ENCODE results near the gene SLC35F4.
"Not testable (repeated sequence)": the region's sequence is repeated elsewhere in the genome, so short reads cannot be mapped to it uniquely, and the experiment has no call there.

The SLC35F4 gene

DNA sequence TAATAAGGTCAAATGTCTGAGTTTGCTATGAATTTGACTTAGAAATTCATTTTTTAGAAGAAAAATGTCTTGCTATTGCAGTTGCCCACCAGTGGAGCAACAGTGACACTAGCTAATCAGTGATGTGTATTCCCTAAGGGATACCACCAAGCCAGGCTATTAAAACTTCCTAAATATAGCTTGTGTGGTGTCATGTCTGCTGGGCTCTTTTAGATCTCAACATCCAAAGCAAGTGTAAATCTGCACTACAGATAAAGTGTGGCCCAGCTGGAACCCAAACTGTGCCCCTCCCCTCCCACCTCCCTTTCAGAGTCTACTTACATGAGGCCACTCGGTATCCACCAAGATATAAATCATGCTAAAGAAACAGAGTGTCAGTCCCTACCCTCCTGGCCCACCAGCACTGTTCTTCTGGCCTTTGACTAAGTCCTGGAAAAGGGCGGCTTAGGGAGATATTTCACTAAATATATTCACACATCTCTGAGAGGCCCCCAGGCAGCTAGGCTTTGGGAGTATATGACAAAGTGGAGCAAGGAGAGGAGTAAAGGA is 53.8 kb downstream of the SLC35F4 start:
- no peak for DNase-seq (ENCODE audit: low read depth in 4 of 4, low spot score in 1 of 4)

- no peak for DNase-seq (ENCODE audit: low read depth in 4 of 4, low spot score in 1 of 4)
These were observed 56.1 kb downstream of the SLC35F4 start for GRCh38 chr14:57809808-57810207.

GRCh38 chr14:57797160-57797559 is 68.7 kb downstream of the SLC35F4 start:
- no peak for DNase-seq (ENCODE audit: low read depth in 4 of 4, low spot score in 1 of 4)

DNA sequence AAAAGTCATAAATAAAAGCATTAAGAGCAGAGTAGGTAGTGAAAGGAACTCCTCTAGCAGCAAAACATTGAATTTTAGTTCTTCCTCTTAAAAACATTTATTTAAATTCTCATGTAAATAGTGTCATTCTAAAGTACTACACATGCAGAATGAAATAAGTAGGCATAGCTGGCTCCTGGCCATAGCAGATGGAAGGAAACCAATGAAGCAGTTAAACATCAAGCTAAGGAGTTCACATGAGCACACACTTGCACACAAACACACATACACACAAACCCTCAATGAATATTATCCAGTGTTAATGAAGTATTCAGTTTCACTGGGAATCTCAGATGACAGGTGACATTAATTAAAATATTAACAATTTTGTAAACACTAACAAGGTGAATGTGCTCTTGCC is 69.3 kb downstream of the SLC35F4 start:
- DNase-seq (ENCODE audit: low read depth in 4 of 4, low spot score in 1 of 4), result no peak

- DNase-seq (ENCODE audit: low read depth in 4 of 4, low spot score in 1 of 4), result no peak
These were observed 80.8 kb downstream of the SLC35F4 start for GRCh38 chr14:57785058-57785457.

DNA sequence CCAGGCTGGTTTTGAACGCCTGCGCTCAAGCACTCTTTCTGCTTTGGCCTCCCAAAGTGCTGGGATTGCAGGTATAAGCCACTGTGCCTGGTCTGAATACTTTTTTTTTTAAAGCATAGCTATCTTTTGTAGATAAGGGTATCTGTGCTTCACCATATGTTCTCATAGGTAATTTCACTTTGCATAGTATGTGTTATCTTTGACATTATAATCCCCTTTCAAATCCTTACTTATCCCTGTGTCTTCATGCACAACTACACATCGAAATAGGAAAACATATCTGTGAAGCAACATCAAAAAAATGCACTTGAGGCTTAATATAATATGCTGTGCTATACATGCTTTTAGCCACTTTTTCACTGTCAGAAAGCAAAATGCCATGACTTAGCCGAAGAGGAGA is 94.1 kb downstream of the SLC35F4 start:
- no peak for DNase-seq (ENCODE audit: low read depth in 4 of 4, low spot score in 1 of 4)

DNA sequence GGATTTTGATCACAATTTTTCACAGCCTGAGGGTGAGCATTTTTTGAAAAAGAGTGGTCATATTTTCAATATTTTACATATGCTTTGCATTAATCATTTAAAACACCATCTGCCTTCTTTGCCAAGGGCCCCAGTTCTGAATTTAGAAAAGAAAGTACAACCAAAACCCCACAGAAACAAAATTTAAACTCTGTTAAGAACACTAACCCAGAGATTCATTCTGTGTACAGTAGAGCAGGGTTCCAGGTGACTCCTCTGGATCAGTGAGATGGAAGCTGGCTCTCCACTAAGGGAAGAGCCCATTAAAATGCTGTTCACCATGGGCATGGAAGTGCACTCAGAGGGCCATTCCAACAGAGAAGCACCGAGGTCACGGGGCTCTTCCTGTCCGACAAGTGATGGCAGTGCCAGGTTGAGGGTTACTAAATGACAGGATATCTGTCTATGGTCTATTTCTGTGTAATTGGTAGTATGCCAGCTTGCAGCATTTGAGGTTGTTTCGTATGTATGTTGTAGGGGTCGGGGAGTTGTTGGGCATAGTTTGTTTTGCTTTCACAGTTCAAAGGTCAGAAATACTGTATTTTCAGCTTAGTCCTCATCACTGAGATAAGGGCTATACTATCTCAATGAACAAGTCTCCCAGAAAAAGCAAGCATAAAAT is 95.9 kb downstream of the SLC35F4 start:
- no peak for DNase-seq (ENCODE audit: low read depth in 4 of 4, low spot score in 1 of 4)

DNA sequence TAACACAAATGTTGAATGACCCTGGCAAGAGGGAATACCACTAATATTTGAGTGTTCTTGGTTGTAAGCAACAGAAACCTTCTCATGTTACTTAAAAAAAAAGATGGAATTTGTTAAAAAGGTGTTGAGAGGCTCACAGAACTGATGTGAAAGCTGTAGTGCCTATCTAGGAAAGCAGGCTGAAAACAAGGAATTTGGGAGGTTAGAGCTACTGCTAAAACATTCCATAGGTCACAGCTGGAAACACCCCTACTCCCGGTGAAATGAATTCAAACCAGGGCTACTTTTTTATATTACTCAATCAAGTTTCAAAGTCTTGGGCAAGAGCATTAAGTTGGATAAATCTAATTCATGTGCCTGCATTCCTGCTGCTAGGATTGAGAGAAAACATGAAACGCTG is 104.1 kb downstream of the SLC35F4 start:
- DNase-seq (ENCODE audit: low read depth in 4 of 4, low spot score in 1 of 4), result no peak

GRCh38 chr14:57760896-57761295 is 105.0 kb downstream of the SLC35F4 start:
- no peak for DNase-seq (ENCODE audit: low read depth in 4 of 4, low spot score in 1 of 4)

- no peak for DNase-seq (ENCODE audit: low read depth in 4 of 4, low spot score in 1 of 4)
These were observed 110.8 kb downstream of the SLC35F4 start for GRCh38 chr14:57755018-57755521.

- DNase-seq (ENCODE audit: low read depth in 4 of 4, low spot score in 1 of 4), result no peak
These were observed 111.4 kb downstream of the SLC35F4 start for GRCh38 chr14:57754527-57754926.

- DNase-seq (ENCODE audit: low read depth in 4 of 4, low spot score in 1 of 4), result no peak
These were observed 112.1 kb downstream of the SLC35F4 start for GRCh38 chr14:57753821-57754220.

- DNase-seq (ENCODE audit: low read depth in 4 of 4, low spot score in 1 of 4), result not testable (repeated sequence)
These were observed 113.7 kb downstream of the SLC35F4 start for GRCh38 chr14:57752142-57752695.

DNA sequence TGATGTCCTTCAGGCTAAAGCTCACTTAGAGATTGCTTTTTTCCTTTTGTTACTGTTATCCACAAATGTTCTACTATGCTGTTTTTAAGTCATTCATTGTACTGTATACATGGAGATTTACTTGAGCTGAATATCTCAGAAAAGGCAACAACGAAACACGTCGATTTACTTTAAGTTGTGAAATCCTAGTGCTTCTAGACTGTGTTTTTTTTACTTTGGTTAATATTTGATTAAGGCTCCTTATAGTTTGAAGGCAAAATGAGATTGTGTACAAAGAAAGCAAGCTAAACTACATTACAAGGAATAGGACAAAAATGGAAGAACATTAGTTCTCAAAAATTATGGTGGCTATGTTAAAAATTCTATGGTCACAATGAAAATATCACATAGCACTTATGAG is 114.5 kb downstream of the SLC35F4 start:
- no peak for DNase-seq (ENCODE audit: low read depth in 4 of 4, low spot score in 1 of 4)

GRCh38 chr14:57749267-57749666 is 116.6 kb downstream of the SLC35F4 start:
- DNase-seq (ENCODE audit: low read depth in 4 of 4, low spot score in 1 of 4), result no peak

- no peak for DNase-seq (ENCODE audit: low read depth in 4 of 4, low spot score in 1 of 4)
These were observed 117.6 kb downstream of the SLC35F4 start for GRCh38 chr14:57748279-57748678.

DNA sequence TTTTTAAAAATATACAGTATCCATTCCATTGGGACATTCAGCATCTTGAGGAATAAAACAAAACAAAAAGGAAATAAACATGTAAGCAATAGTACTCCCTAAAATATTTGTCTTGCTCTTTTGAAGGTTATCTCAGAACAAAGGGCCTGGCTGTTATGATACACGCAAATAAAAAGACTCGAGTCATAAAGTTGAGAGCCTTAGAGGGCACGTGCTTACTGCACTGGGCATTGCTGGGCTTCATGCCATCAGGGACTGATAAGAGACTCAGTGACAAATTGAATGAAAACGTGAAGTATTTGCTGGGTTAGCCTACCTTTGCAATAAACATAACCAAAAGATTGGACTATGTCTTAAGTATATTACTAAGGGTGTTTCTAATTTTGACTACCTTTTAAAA is 118.9 kb downstream of the SLC35F4 start:
- DNase-seq (ENCODE audit: low read depth in 4 of 4, low spot score in 1 of 4), result no peak

DNA sequence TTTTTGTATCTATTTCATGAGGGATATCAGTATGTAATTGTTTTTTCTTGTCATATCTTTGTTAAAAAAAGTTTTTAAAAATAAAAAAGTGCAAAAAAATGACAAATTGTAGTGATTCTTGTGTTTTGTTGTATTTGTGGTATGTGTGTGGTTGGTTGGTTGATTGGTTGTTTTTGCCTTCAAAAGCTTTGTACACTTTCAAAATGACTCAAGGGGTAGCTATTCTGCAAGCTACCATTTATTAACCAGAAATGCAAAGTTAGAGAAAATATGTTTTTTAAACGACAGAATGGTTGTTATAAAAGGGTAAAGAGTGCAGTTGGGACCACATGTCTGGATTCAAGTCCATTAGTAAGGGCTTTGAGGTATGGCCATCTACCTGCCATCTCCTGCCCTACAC is 119.3 kb downstream of the SLC35F4 start:
- DNase-seq (ENCODE audit: low read depth in 4 of 4, low spot score in 1 of 4), result no peak

DNA sequence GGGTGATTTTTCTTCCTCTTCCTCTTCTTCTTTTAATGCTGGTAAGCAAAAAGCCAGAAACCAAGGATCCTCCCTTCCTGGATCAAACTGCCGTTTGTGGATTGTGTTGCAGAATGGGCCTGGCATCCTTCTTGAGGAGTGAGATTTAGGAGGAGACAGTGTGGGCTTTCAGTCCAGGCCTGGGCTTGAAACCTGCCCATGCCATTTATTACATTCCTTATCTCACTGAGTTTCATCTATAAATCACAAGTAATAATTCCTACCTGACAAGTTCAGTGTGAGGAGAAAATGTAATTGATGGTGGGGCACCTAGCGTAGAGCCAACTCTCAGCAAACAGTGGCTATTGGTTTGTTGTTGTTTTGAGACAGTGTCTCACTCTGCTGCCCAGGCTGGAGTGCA is 126.4 kb downstream of the SLC35F4 start:
- no peak for DNase-seq (ENCODE audit: low read depth in 4 of 4, low spot score in 1 of 4)

DNA sequence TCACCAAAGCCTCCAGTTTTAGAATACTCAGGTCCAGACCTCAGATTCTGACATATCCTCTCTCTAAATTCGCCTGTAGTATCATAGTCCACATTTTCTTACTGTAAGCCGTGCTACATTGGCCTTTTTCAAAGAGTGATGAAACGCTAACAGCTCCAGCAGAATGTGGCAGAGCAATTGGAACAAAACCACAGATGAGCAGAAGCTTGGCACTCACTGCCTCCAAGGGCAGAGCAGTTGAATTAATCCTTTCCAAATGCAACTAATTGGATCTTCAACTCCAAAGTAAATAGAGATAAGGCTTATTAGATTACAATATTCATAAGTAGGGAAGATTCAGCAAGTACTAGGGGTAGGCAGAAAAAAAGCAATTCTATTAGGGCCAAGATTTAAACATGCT is 128.3 kb downstream of the SLC35F4 start:
- no peak for DNase-seq (ENCODE audit: low read depth in 4 of 4, low spot score in 1 of 4)

DNA sequence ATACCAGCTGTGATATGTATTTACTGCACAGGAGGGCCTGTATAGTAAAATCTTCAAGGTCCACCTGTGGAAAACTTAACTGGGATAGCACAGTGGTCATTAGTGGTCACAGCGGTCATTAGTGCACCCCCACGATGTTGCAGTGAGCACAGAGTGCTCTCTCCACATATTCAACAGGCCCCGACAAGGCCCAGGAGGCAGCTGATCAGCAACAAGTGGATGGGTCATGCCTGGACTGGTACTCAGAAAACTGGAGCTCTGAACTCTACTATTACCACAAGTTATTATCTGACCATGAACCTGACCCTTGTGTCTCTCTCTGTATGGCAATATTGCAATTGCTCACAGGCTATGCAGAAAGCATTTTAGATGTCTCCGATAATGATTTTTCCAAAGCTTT is 129.5 kb downstream of the SLC35F4 start:
- no peak for DNase-seq (ENCODE audit: low read depth in 4 of 4, low spot score in 1 of 4)

- no peak for DNase-seq (ENCODE audit: low read depth in 4 of 4, low spot score in 1 of 4)
These were observed 130.6 kb downstream of the SLC35F4 start for GRCh38 chr14:57735276-57735675.

Data from stimulated activated CD4-positive, alpha-beta T cell treated with anti-CD3 and anti-CD28 coated beads, Interleukin-1b, Interleukin-23, amount 100 ng/mL, for 24 hours (primary cell).